Uterus (tissue), 4 donors: Measurements from ENCODE around the gene TMEM255B. TPM values are rescaled to one million over a fixed set of nuclear protein-coding genes. Genes with fewer than 3 reads are reported as not detected.

Experiments
- DNase-seq, 2 donors: peaks; one replicate each; pipeline ENCODE4 v3.0.0-alpha.2; 2019 to 2020
- H3K27ac ChIP-seq, 2 donors: fragments of 200-600 bp; sonication (generic); 1 replicate in 1 of 2; 2 replicates in 1 of 2; pipeline ENCODE4 v1.5.1; 2016 to 2018
- H3K27me3 ChIP-seq, 2 donors: fragments of 200-600 bp; sonication (generic); one replicate each; pipeline ENCODE4 v1.5.1; 2018 to 2019; ENCODE audit warnings: control low read depth in 1 of 2
- H3K36me3 ChIP-seq, 2 donors: fragments of 200-600 bp; sonication (generic); one replicate each; pipeline ENCODE4 v1.5.1; 2019; ENCODE audit warnings: control low read depth in 1 of 2
- H3K4me1 ChIP-seq, 2 donors: fragments of 200-600 bp; sonication (generic); one replicate each; pipeline ENCODE4 v1.5.1; 2018 to 2019; ENCODE audit warnings: control low read depth in 1 of 2
- H3K4me3 ChIP-seq, 2 donors: fragments of 200-600 bp; sonication (generic); 1 replicate in 1 of 2; 2 replicates in 1 of 2; pipeline ENCODE4 v1.5.1; 2018 to 2019; ENCODE audit warnings: mild to moderate bottlenecking in 1 of 2
- H3K9me3 ChIP-seq, 2 donors: fragments of 200-600 bp; sonication (generic); one replicate each; pipeline ENCODE4 v1.5.1; 2019; ENCODE audit warnings: control low read depth in 1 of 2
- POLR2A ChIP-seq, 2 donors: fragments of 450-650 bp; IDR thresholded peaks; one replicate each; pipeline ENCODE4 v1.6.1; 2016; ENCODE audit warnings: antibody characterized with exemption in 2 of 2, mild to moderate bottlenecking in 1 of 2, moderate library complexity in 1 of 2
- intact Hi-C: fragments of 100-400 bp; cut with DNase I; formaldehyde crosslinking; loops from one replicate; pipeline ENCODE4 v1.15.1; 2023; ENCODE audit warnings: low total_unique reads
- total RNA-seq, 4 donors: library from RNA; depleted of rRNA in 3 of 4; stranded (reverse); fragments of >200 nt in 3 of 4; gene quantifications; one replicate each; pipeline versions ENCODE4 v1.1.0 to v1.2.4, GENCODE V29; 2014 to 2023
- TF ChIP-seq, protein P1 (sequence below), 4 experiments: fragments of 200-600 bp in 2 of 4; fragments of 450-650 bp in 2 of 4; sonication (generic) in 2 of 4; IDR thresholded peaks; one replicate each; pipeline ENCODE4 v1.5.1; 2016 to 2019; ENCODE audit warnings: antibody characterized with exemption in 4 of 4, mild to moderate bottlenecking in 2 of 4, moderate library complexity in 1 of 4
- donor health status: DM: yes; HTN: yes; CAD: no.

Gene TMEM255B
- total RNA-seq, 4 donors from 2014 or later, result 1.8 to 143 (median 33.2) TPM

- no peak for DNase-seq
- peaks cover 3 to 34% of the 10 kb centered on the region in 2 donors for H3K4me1 ChIP-seq
- H3K36me3 ChIP-seq, result no peaks in the 10 kb centered on the region
- H3K27ac ChIP-seq, result peak overlapping the region; percentile 92 to 93
- H3K27me3 ChIP-seq, result no peaks in the 10 kb centered on the region
- intact Hi-C loops, result no loop called here
- no peaks in the 10 kb centered on the region for H3K9me3 ChIP-seq
- TF ChIP-seq, protein P1, sequence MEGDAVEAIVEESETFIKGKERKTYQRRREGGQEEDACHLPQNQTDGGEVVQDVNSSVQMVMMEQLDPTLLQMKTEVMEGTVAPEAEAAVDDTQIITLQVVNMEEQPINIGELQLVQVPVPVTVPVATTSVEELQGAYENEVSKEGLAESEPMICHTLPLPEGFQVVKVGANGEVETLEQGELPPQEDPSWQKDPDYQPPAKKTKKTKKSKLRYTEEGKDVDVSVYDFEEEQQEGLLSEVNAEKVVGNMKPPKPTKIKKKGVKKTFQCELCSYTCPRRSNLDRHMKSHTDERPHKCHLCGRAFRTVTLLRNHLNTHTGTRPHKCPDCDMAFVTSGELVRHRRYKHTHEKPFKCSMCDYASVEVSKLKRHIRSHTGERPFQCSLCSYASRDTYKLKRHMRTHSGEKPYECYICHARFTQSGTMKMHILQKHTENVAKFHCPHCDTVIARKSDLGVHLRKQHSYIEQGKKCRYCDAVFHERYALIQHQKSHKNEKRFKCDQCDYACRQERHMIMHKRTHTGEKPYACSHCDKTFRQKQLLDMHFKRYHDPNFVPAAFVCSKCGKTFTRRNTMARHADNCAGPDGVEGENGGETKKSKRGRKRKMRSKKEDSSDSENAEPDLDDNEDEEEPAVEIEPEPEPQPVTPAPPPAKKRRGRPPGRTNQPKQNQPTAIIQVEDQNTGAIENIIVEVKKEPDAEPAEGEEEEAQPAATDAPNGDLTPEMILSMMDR (IDR thresholded peaks at IDR 0.05), result no peak
- TF ChIP-seq POLR2A (IDR thresholded peaks at IDR 0.05), result no peak
- no peak overlapping the region for H3K4me3 ChIP-seq
Measured at GRCh38 chr13:113841353-113841650, 82.3 kb downstream of the TMEM255B start.

GRCh38 chr13:113842336-113843062 lies 83.5 kb downstream of the TMEM255B start:
- TF ChIP-seq POLR2A (IDR thresholded peaks at IDR 0.05), result no peak
- TF ChIP-seq, protein P1 (IDR thresholded peaks at IDR 0.05), result no peak
- H3K4me3 ChIP-seq, result no peak overlapping the region
- peak; percentile 12 to 13 for DNase-seq
- H3K27ac ChIP-seq, result no peak overlapping the region
- H3K4me1 ChIP-seq, result peaks cover 3 to 28% of the 10 kb centered on the region in 2 donors
- H3K27me3 ChIP-seq, result no peaks in the 10 kb centered on the region
- no peaks in the 10 kb centered on the region for H3K9me3 ChIP-seq
- intact Hi-C loops, result no loop called here
- H3K36me3 ChIP-seq, result no peaks in the 10 kb centered on the region

GRCh38 chr13:113843063-113843654 lies 84.1 kb downstream of the TMEM255B start:
- Histone ChIP-seq H3K4me1 (peaks cover under 1 to 26% of the 10 kb centered on the region in 2 donors), H3K27ac (no peak overlapping the region), H3K9me3 (no peaks in the 10 kb centered on the region), H3K4me3 (no peak overlapping the region), H3K27me3 (no peaks in the 10 kb centered on the region), H3K36me3 (no peaks in the 10 kb centered on the region)
- DNase-seq, result peak; percentile 14 to 17
- intact Hi-C loops, result no loop called here
- no peak for TF ChIP-seq POLR2A (IDR thresholded peaks at IDR 0.05)
- TF ChIP-seq, protein P1 (IDR thresholded peaks at IDR 0.05), result no peak

DNA sequence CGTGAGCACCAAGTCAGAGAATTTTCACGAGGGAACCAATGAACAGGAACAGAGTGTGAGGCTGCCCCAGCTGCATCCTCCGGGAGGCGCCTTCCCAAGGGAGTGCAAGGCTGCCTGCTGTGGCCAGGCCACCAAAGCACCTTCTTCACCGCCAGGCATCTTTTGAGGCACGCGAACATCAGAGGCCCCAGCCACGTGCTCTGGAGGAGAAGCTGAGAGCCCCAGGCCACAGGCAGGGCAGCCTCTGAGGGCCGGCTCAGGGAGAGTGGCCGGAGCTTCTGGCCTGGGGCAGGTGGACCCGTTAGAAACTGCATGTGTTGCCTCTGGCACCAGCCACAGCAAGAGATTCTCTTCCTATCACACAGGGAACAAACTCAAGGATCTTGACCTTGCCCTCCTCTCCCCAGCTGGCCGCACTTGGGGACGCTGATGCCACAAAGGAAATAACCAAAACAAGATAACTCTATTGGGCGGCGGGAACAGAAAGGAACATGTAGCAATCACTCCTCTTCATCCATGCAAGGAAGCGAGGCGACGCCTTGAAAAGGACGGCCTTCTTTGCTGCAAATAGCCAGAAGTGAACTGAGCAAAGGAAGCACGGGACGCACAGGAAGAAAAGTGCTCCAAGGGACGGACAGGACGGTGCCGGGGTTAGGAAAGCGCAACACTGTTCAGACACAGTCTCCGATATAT lies 85.0 kb downstream of the TMEM255B start:
- H3K27ac ChIP-seq, result no peak overlapping the region
- H3K4me3 ChIP-seq, result no peak overlapping the region
- DNase-seq, result peak; percentile 10 to 12
- intact Hi-C loops, result no loop called here
- H3K27me3 ChIP-seq, result no peaks in the 10 kb centered on the region
- no peaks in the 10 kb centered on the region for H3K9me3 ChIP-seq
- H3K4me1 ChIP-seq, result peaks cover 0 to 25% of the 10 kb centered on the region in 2 donors
- no peak for TF ChIP-seq POLR2A (IDR thresholded peaks at IDR 0.05)
- no peaks in the 10 kb centered on the region for H3K36me3 ChIP-seq

- Histone ChIP-seq H3K27me3 (no peaks in the 10 kb centered on the region), H3K9me3 (no peaks in the 10 kb centered on the region), H3K27ac (no peak overlapping the region), H3K36me3 (no peaks in the 10 kb centered on the region), H3K4me1 (peaks cover 0 to 18% of the 10 kb centered on the region in 2 donors), H3K4me3 (no peak overlapping the region)
- peak; percentile 10 to 11 for DNase-seq
- intact Hi-C loops, result no loop called here
- TF ChIP-seq POLR2A (IDR thresholded peaks at IDR 0.05), result no peak
- TF ChIP-seq, protein P1 (IDR thresholded peaks at IDR 0.05), result no peak
Measured at GRCh38 chr13:113845055-113845454, 86.0 kb downstream of the TMEM255B start.
